ENCODE measurements around the gene TRAF4. TPM values are rescaled to one million over a fixed set of nuclear protein-coding genes. Genes with fewer than 3 reads are reported as not detected.

TRAF4 gene
- polyA plus RNA-seq, 3 donors: 0.33 to 38.0 (median 1.0) TPM

DNA sequence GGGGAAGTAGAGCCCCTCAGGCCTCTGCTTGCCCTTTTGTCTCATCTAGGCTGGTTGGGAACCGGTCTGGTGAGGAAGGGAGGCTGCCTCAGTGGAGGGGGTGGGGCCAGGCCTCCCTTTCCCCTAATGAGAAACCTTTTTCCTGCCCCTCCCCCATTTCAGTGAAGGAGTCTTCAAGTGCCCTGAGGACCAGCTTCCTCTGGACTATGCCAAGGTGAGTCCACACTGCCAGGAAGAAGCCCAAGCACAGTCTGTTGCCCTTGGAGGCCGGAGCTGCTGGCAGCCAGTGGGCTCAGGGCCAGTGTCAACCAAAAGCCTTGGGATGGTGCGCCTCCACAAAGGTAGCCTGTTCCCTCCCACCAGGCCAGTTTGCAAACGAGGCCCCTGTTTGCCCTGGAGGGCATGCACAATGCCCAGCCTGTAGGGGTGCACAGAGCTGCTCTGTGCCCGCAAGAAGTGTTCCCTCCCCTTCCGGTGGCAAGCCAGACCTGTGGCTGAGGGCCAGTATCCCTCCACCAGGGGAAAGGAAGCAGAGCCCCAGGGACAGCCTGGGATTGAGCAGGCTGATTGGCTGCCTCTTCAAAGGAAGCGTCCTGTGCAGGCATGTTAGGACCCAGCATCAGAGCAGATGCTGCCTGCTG, 3.4 kb downstream of the TRAF4 start:
- H3K4me2 ChIP-seq (replicated peaks; ENCODE audit: extremely low read depth, low read length, poor library complexity, severe bottlenecking): no peak overlapping the region
- peak overlapping the region in 1 of 2 donors; percentile 20 for H3K4me3 Mint-ChIP-seq

More for the DNA sequence above, 3.4 kb downstream of the TRAF4 start:
- H2AFZ ChIP-seq (ENCODE audit: insufficient read depth, low read depth, low read length, poor library complexity, severe bottlenecking): no peak overlapping the region
- peaks cover 17% of the 10 kb centered on the region for H3K4me1 Mint-ChIP-seq
- no peak overlapping the region for H3K27ac ChIP-seq (ENCODE audit: low read depth in 1 of 2, low read length in 2 of 2)
- H3K4me3 ChIP-seq (replicated peaks in 1 of 3; ENCODE audit: low read depth in 2 of 3, low read length in 3 of 3): no peak overlapping the region
- DNase-seq: no peak
- intact Hi-C loops (cut with micrococcal nuclease): loop anchor here in 1 of 2 donors (10.0 kb wide), 1 partner anchor 208 kb away; the partner anchor contains the start of gene PHF12
- 80% methylated on average over 5 of the region's 7 CpGs for WGBS (ENCODE audit: insufficient coverage)
- peaks cover 4 to 15% of the 10 kb centered on the region in 2 donors for H3K27me3 ChIP-seq (ENCODE audit: control insufficient read depth in 2 of 2, insufficient read depth in 2 of 2, low read length in 2 of 2)
- peaks cover 13% of the 10 kb centered on the region for H4K20me1 ChIP-seq (ENCODE audit: insufficient read depth, low read length)
- peaks cover 0 to 5% (median 0%) of the 10 kb centered on the region in 7 donors for H3K9me3 Mint-ChIP-seq
- H3K4me1 ChIP-seq (ENCODE audit: control insufficient read depth in 1 of 2, insufficient read depth in 2 of 2, low read length in 2 of 2): peaks cover 32 to 35% of the 10 kb centered on the region in 2 donors
- no peak overlapping the region for H3K27ac Mint-ChIP-seq
- H3K79me2 ChIP-seq (ENCODE audit: insufficient read depth, low read length): no peaks in the 10 kb centered on the region
- peaks cover 7 to 8% of the 10 kb centered on the region in 2 donors for H3K36me3 Mint-ChIP-seq
- no peak overlapping the region for H3K9ac ChIP-seq (ENCODE audit: insufficient read depth, low read length, poor library complexity, severe bottlenecking)
- H3K9me3 ChIP-seq (replicated peaks in 1 of 2; ENCODE audit: control insufficient read depth in 1 of 2, insufficient read depth in 1 of 2, low read length in 2 of 2): no peaks in the 10 kb centered on the region
- no peak for TF ChIP-seq CTCF (IDR thresholded peaks at IDR 0.05)
- peaks cover 8 to 24% (median 22%) of the 10 kb centered on the region in 3 donors for H3K27me3 Mint-ChIP-seq (ENCODE audit: low read depth in 3 of 3)
- H3K36me3 ChIP-seq (replicated peaks in 1 of 2; ENCODE audit: control insufficient read depth in 1 of 2, insufficient read depth in 2 of 2, low read length in 2 of 2): no peaks in the 10 kb centered on the region
